ENCODE measurements around the gene KIF3A.

The KIF3A gene

GRCh38 chr5:132736853-132737833 lies at the start of gene KIF3A:
TSS of gene KIF3A (minus strand) at chr5:132737546. CDS start at chr5:132737419, 127 bp downstream.
- peak; percentile 77 for DNase-seq

- DNase-seq, result no peak
Observed at GRCh38 chr5:132787076-132787475, 49.7 kb upstream of the KIF3A start.

- no peak for DNase-seq
Observed at GRCh38 chr5:132785864-132786263, 48.5 kb upstream of the KIF3A start.

- DNase-seq, result no peak
Observed at GRCh38 chr5:132785365-132785764, 48.0 kb upstream of the KIF3A start.

- no peak for DNase-seq
Observed at GRCh38 chr5:132782101-132782500, 44.8 kb upstream of the KIF3A start.

- DNase-seq, result no peak
Observed at GRCh38 chr5:132781029-132781428, 43.7 kb upstream of the KIF3A start.

- DNase-seq, result no peak
Observed at GRCh38 chr5:132780577-132780976, 43.2 kb upstream of the KIF3A start.

- no peak for DNase-seq
Observed at GRCh38 chr5:132779961-132780360, 42.6 kb upstream of the KIF3A start.

GRCh38 chr5:132778856-132779255 lies 41.5 kb upstream of the KIF3A start:
- DNase-seq, result no peak

- DNase-seq, result no peak
Observed at GRCh38 chr5:132778129-132778528, 40.8 kb upstream of the KIF3A start.

GRCh38 chr5:132777209-132778069 lies 40.1 kb upstream of the KIF3A start, which contains the start of gene SEPTIN8:
TSS of gene SEPTIN8 (minus strand) at chr5:132777239. CDS start at chr5:132777137, 102 bp downstream.
- DNase-seq, result no peak

- DNase-seq, result no peak
Observed at GRCh38 chr5:132776938-132777208, 39.5 kb upstream of the KIF3A start.

GRCh38 chr5:132776131-132776937 lies 39.0 kb upstream of the KIF3A start:
- no peak for DNase-seq

- DNase-seq, result no peak
Observed at GRCh38 chr5:132775476-132775961, 38.2 kb upstream of the KIF3A start.

GRCh38 chr5:132774896-132775295 lies 37.5 kb upstream of the KIF3A start:
- DNase-seq, result no peak

- no peak for DNase-seq
Observed at GRCh38 chr5:132774406-132774805, 37.1 kb upstream of the KIF3A start.

- no peak for DNase-seq
Observed at GRCh38 chr5:132773601-132774355, 36.4 kb upstream of the KIF3A start.

- no peak for DNase-seq
Observed at GRCh38 chr5:132773114-132773513, 35.8 kb upstream of the KIF3A start.

- no peak for DNase-seq
Observed at GRCh38 chr5:132772291-132773070, 35.1 kb upstream of the KIF3A start.

GRCh38 chr5:132771503-132771998 lies 34.2 kb upstream of the KIF3A start:
- no peak for DNase-seq
